HTR-8/SVneo (cell line): ENCODE measurements around the gene FZD7.

ENCODE experiments used
- DNase-seq: peaks from one replicate; pipeline ENCODE4 v3.0.0; 2011; ENCODE audit warnings: low spot score, mixed read lengths; ENCODE audit not compliant: insufficient read length
- FAIRE-seq: peaks from 2 replicates; lab custom pipeline; 2011; peaks lifted over from hg19 to GRCh38; lab: Jason Lieb, UNC

FZD7 gene

GRCh38 chr2:202035089-202035940 lies 1.7 kb downstream of the FZD7 start:
- FAIRE-seq: no peak

GRCh38 chr2:202035941-202036372 lies 2.3 kb downstream of the FZD7 start:
- no peak for DNase-seq
- FAIRE-seq: peak; percentile 20

More at GRCh38 chr2:202035089-202035940, 1.7 kb downstream of the FZD7 start:
- DNase-seq: no peak

- no peak for FAIRE-seq
- DNase-seq: no peak
Observed at GRCh38 chr2:202036601-202037037, 3.0 kb downstream of the FZD7 start.

GRCh38 chr2:202037086-202037485 lies 3.4 kb downstream of the FZD7 start:
- FAIRE-seq: no peak
- no peak for DNase-seq

- FAIRE-seq (no peak), DNase-seq (peak; percentile 38)
Observed at GRCh38 chr2:202038471-202039277, 5.0 kb downstream of the FZD7 start.

- FAIRE-seq: no peak
- DNase-seq: no peak
Observed at GRCh38 chr2:202039278-202040078, 5.8 kb downstream of the FZD7 start.

GRCh38 chr2:202040079-202040844 lies 6.6 kb downstream of the FZD7 start:
- no peak for DNase-seq
- no peak for FAIRE-seq

GRCh38 chr2:202042444-202042843 lies 8.8 kb downstream of the FZD7 start:
- FAIRE-seq: no peak
- DNase-seq: no peak

- no peak for FAIRE-seq
- no peak for DNase-seq
Observed at GRCh38 chr2:202043475-202043874, 9.8 kb downstream of the FZD7 start.

GRCh38 chr2:202044777-202045176 lies 11.1 kb downstream of the FZD7 start:
- no peak for FAIRE-seq
- DNase-seq: no peak

GRCh38 chr2:202046572-202046971 lies 12.9 kb downstream of the FZD7 start:
- no peak for DNase-seq
- FAIRE-seq: no peak

GRCh38 chr2:202049092-202049728 lies 15.6 kb downstream of the FZD7 start:
- FAIRE-seq (no peak), DNase-seq (no peak)

GRCh38 chr2:202049840-202050239 lies 16.2 kb downstream of the FZD7 start:
- no peak for DNase-seq
- FAIRE-seq: no peak

- FAIRE-seq (no peak), DNase-seq (no peak)
Observed at GRCh38 chr2:202050652-202051051, 17.0 kb downstream of the FZD7 start.

- DNase-seq: no peak
- FAIRE-seq: no peak
Observed at GRCh38 chr2:202051499-202052161, 18.0 kb downstream of the FZD7 start.

GRCh38 chr2:202052235-202052634 lies 18.6 kb downstream of the FZD7 start:
- FAIRE-seq: no peak

GRCh38 chr2:202054679-202055078 lies 21.0 kb downstream of the FZD7 start:
- DNase-seq (no peak), FAIRE-seq (no peak)

More at GRCh38 chr2:202052235-202052634, 18.6 kb downstream of the FZD7 start:
- no peak for DNase-seq

GRCh38 chr2:202056611-202057010 lies 23.0 kb downstream of the FZD7 start:
- FAIRE-seq (no peak), DNase-seq (no peak)

- DNase-seq (no peak), FAIRE-seq (no peak)
Observed at GRCh38 chr2:202060218-202060617, 26.6 kb downstream of the FZD7 start.
